Measurements from ENCODE around the gene MIPEP. TPM values are rescaled to one million over a fixed set of nuclear protein-coding genes. Genes with fewer than 3 reads are reported as not detected.

MIPEP gene
- polyA plus RNA-seq, 1 donor from 2014 or later: 9.1 TPM

GRCh38 chr13:23902975-23903905 is 14.0 kb upstream of the MIPEP start:
- Histone ChIP-seq H3K9ac (ENCODE audit: low read length) (no peak overlapping the region), H3K4me2 (ENCODE audit: low read length) (no peak overlapping the region)

GRCh38 chr13:23901365-23901764 is 12.2 kb upstream of the MIPEP start:
- Histone ChIP-seq H3K36me3 (ENCODE audit: insufficient read depth, low read length) (no peaks in the 10 kb centered on the region), H3K9me3 (ENCODE audit: low read length) (no peaks in the 10 kb centered on the region), H3K27me3 (ENCODE audit: insufficient read depth, low read depth, low read length) (peaks cover 17% of the 10 kb centered on the region), H3K27ac (ENCODE audit: low read length) (no peak overlapping the region), H4K20me1 (ENCODE audit: insufficient read depth) (no peaks in the 10 kb centered on the region), H3K4me3 (ENCODE audit: low read length) (no peak overlapping the region), H3K79me2 (replicated peaks; ENCODE audit: insufficient read depth, low read length) (no peaks in the 10 kb centered on the region), H3F3A (ENCODE audit: insufficient read depth, low read length, poor library complexity, severe bottlenecking) (no peaks in the 10 kb centered on the region), H3K4me2 (ENCODE audit: low read length) (no peak overlapping the region), H3K9ac (ENCODE audit: low read length) (no peak overlapping the region), H3K9me2 (ENCODE audit: insufficient read depth, low read length) (no peaks in the 10 kb centered on the region), H2AFZ (ENCODE audit: low read depth, low read length) (no peak overlapping the region)
- no peak for TF ChIP-seq SMC3 (conservative IDR thresholded peaks at IDR 0.05; ENCODE audit: poor library complexity)
- no peak for TF ChIP-seq EP300 (conservative IDR thresholded peaks at IDR 0.05; ENCODE audit: poor library complexity, severe bottlenecking)
- TF ChIP-seq REST (IDR thresholded peaks at IDR 0.05; ENCODE audit: borderline replicate concordance): no peak

More at GRCh38 chr13:23902975-23903905, 14.0 kb upstream of the MIPEP start:
- Histone ChIP-seq H3F3A (ENCODE audit: insufficient read depth, low read length, poor library complexity, severe bottlenecking) (no peaks in the 10 kb centered on the region), H3K36me3 (ENCODE audit: insufficient read depth, low read length) (no peaks in the 10 kb centered on the region), H3K9me2 (ENCODE audit: insufficient read depth, low read length) (no peaks in the 10 kb centered on the region), H3K27me3 (ENCODE audit: insufficient read depth, low read depth, low read length) (peaks cover 17% of the 10 kb centered on the region), H3K9me3 (ENCODE audit: low read length) (no peaks in the 10 kb centered on the region), H3K4me3 (ENCODE audit: low read length) (no peak overlapping the region), H2AFZ (ENCODE audit: low read depth, low read length) (no peak overlapping the region), H3K27ac (ENCODE audit: low read length) (no peak overlapping the region), H3K79me2 (replicated peaks; ENCODE audit: insufficient read depth, low read length) (no peaks in the 10 kb centered on the region), H4K20me1 (ENCODE audit: insufficient read depth) (no peaks in the 10 kb centered on the region)
- TF ChIP-seq CTCF (IDR thresholded peaks at IDR 0.05; ENCODE audit: poor library complexity, severe bottlenecking): no peak
- no peak for TF ChIP-seq TAF1 (IDR thresholded peaks at IDR 0.05; ENCODE audit: low read depth)
- TF ChIP-seq POLR2AphosphoS5 (IDR thresholded peaks at IDR 0.05): no peak
- no peak for TF ChIP-seq REST (IDR thresholded peaks at IDR 0.05; ENCODE audit: borderline replicate concordance)
- TF ChIP-seq SMC3 (conservative IDR thresholded peaks at IDR 0.05; ENCODE audit: poor library complexity): no peak
- no peak for TF ChIP-seq MXI1 (conservative IDR thresholded peaks at IDR 0.05; ENCODE audit: poor library complexity, severe bottlenecking)
- TF ChIP-seq EP300 (conservative IDR thresholded peaks at IDR 0.05; ENCODE audit: poor library complexity, severe bottlenecking): no peak

Data from neural cell (in vitro differentiated cells).